GM19468 (cell line): ENCODE measurements around the gene ADARB2.

ENCODE experiments used
- ATAC-seq: cut with Tn5 transposase; IDR thresholded peaks from one replicate; pipeline ENCODE4 v1.9.1; 2021; ENCODE audit warnings: mild to moderate bottlenecking, moderate library complexity, moderate number of reproducible peaks; ENCODE audit not compliant: unreplicated experiment; ENCODE audit errors: extremely low read depth

Gene ADARB2

GRCh38 chr10:1195828-1196227, 541.5 kb downstream of the ADARB2 start:
- ATAC-seq, result no peak

- no peak for ATAC-seq
Observed at GRCh38 chr10:1194161-1194560, 543.2 kb downstream of the ADARB2 start.

- ATAC-seq, result no peak
Observed at GRCh38 chr10:1193561-1193960, 543.8 kb downstream of the ADARB2 start.

- ATAC-seq, result no peak
Observed at GRCh38 chr10:1191752-1192151, 545.6 kb downstream of the ADARB2 start.

- no peak for ATAC-seq
Observed at GRCh38 chr10:1190791-1191490, 546.4 kb downstream of the ADARB2 start.

- ATAC-seq, result no peak
Observed at GRCh38 chr10:1190052-1190395, 547.3 kb downstream of the ADARB2 start.

GRCh38 chr10:1189166-1190051, 547.9 kb downstream of the ADARB2 start:
- ATAC-seq, result no peak

GRCh38 chr10:1188558-1189135, 548.7 kb downstream of the ADARB2 start:
- ATAC-seq, result no peak

GRCh38 chr10:1187855-1188557, 549.3 kb downstream of the ADARB2 start:
- ATAC-seq, result no peak

GRCh38 chr10:1187151-1187854, 550.0 kb downstream of the ADARB2 start:
- no peak for ATAC-seq

- ATAC-seq, result no peak
Observed at GRCh38 chr10:1186683-1186990, 550.7 kb downstream of the ADARB2 start.

- no peak for ATAC-seq
Observed at GRCh38 chr10:1185911-1186682, 551.2 kb downstream of the ADARB2 start.

GRCh38 chr10:1184541-1185430, 552.5 kb downstream of the ADARB2 start:
- ATAC-seq, result no peak

GRCh38 chr10:1183701-1184100, 553.6 kb downstream of the ADARB2 start:
- no peak for ATAC-seq

GRCh38 chr10:1183033-1183396, 554.3 kb downstream of the ADARB2 start:
- no peak for ATAC-seq

- no peak for ATAC-seq
Observed at GRCh38 chr10:1182280-1183032, 554.9 kb downstream of the ADARB2 start.

- no peak for ATAC-seq
Observed at GRCh38 chr10:1180836-1181235, 556.5 kb downstream of the ADARB2 start.
